ENCODE results near the gene SDK2.

DNA sequence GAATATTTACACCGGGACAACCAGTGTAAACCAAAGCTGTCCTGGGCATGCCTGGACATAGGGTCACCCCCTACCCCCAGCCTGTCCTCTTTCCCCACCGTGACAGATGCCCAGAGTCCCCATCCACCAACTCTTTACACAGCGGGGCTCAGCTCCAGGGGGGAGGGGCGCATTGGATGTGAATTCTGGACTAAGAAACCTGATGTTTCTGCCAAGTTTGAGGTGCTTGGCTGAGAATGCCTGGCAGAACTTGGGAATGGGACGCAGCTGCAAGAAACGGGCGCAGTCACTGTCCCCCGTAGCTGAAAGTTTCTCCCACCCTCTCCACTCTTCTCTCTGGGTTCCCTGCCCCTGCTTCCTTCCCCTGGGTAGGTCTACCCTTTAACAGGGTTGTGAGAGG lies 264.4 kb downstream of the SDK2 start:
- TF ChIP-seq POLR2A (IDR thresholded peaks at IDR 0.05), result no peak
- TF ChIP-seq, protein P1, sequence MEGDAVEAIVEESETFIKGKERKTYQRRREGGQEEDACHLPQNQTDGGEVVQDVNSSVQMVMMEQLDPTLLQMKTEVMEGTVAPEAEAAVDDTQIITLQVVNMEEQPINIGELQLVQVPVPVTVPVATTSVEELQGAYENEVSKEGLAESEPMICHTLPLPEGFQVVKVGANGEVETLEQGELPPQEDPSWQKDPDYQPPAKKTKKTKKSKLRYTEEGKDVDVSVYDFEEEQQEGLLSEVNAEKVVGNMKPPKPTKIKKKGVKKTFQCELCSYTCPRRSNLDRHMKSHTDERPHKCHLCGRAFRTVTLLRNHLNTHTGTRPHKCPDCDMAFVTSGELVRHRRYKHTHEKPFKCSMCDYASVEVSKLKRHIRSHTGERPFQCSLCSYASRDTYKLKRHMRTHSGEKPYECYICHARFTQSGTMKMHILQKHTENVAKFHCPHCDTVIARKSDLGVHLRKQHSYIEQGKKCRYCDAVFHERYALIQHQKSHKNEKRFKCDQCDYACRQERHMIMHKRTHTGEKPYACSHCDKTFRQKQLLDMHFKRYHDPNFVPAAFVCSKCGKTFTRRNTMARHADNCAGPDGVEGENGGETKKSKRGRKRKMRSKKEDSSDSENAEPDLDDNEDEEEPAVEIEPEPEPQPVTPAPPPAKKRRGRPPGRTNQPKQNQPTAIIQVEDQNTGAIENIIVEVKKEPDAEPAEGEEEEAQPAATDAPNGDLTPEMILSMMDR (IDR thresholded peaks at IDR 0.05), result no peak
